NB4 (cell line): ENCODE results near the gene EPSTI1.

Experiments used
- DNase-seq: peaks from one replicate; pipeline ENCODE4 v3.0.0; 2010; ENCODE audit warnings: low read depth
- H3K4me3 ChIP-seq: one replicate; pipeline ENCODE4 v1.5.1; 2011; ENCODE audit warnings: mild to moderate bottlenecking, low read depth, low read length, moderate library complexity
- CTCF ChIP-seq: IDR thresholded peaks from one replicate; pipeline ENCODE4 v1.5.1; 2012; ENCODE audit warnings: low read depth, low read length
- MYC ChIP-seq: IDR thresholded peaks from 2 replicates; pipeline ENCODE4 v1.6.1; 2011; ENCODE audit warnings: low read depth, low read length
- POLR2A ChIP-seq: IDR thresholded peaks from 2 replicates; pipeline ENCODE4 v1.6.1; 2011; ENCODE audit warnings: mild to moderate bottlenecking; ENCODE audit not compliant: insufficient read length; ENCODE audit errors: extremely low read depth
- TF ChIP-seq, protein P1 (sequence below): IDR thresholded peaks from 2 replicates; pipeline ENCODE4 v1.6.1; 2011; ENCODE audit warnings: low read depth, low read length

The EPSTI1 gene

GRCh38 chr13:42883142-42883541 lies 108.9 kb downstream of the EPSTI1 start:
- DNase-seq, result no peak
- H3K4me3 ChIP-seq, result no peak overlapping the region
- TF ChIP-seq CTCF, result no peak
- TF ChIP-seq, protein P1, sequence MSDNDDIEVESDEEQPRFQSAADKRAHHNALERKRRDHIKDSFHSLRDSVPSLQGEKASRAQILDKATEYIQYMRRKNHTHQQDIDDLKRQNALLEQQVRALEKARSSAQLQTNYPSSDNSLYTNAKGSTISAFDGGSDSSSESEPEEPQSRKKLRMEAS, result no peak
- TF ChIP-seq POLR2A, result no peak
- TF ChIP-seq MYC, result no peak

GRCh38 chr13:42880056-42880605 lies 111.9 kb downstream of the EPSTI1 start:
- TF ChIP-seq, protein P1, result no peak
- TF ChIP-seq CTCF (no peak), POLR2A (no peak), MYC (no peak)
- DNase-seq, result no peak
- no peak overlapping the region for H3K4me3 ChIP-seq

DNA sequence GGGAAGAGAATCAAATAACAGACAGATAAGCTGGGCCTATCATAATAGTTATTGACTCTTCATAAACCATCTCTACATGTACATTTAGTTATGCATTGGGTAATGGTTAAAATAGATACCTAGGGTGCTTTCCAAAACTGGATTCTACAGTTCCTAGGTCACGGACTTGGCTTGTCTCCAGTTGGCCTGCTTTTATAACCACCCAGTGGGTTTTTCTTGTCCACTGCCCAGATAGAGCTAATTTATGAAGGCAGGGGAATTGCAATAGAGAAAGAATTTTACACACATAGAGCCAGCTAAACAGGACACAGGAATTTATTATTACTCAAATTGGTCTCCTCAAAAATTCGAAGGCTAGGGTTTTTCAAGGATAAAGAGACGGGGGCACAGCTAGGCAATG lies 113.3 kb downstream of the EPSTI1 start:
- no peak overlapping the region for H3K4me3 ChIP-seq
- TF ChIP-seq, protein P1, result no peak
- no peak for TF ChIP-seq POLR2A
- TF ChIP-seq MYC, result no peak
- no peak for TF ChIP-seq CTCF
- no peak for DNase-seq

DNA sequence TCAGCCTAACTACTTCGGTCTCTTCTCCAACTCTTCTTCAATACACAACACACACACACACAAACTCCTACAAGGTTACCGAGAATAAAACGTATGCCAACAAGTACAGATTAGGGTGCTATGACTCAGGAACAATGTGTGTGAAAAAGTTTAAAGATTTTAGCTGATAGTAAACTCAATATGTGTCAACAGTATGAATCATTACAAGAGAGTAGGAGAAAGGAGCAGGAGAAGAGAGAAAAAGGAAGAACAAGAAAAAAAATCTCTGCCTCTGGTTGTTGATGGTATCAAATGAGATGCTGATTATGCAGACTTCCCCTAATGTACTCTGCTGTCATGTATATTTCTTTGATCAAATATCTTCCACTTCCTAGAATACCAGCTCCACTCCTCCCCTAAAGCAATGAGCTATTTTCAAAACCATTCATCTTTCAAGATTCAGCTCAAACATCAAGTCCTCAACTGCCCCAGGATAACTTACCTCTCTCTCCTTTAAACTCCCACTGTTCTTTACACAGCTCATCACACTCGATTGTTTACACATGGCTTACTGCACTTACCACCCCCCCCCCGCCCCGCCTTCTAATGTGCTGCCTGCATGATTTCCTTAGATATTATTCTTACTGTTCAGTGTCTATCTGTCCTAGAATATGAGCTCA lies 115.0 kb downstream of the EPSTI1 start:
- DNase-seq, result no peak
- H3K4me3 ChIP-seq, result no peak overlapping the region
- no peak for TF ChIP-seq MYC
- TF ChIP-seq CTCF, result no peak
- TF ChIP-seq, protein P1, result no peak
- no peak for TF ChIP-seq POLR2A

GRCh38 chr13:42876270-42876714 lies 115.7 kb downstream of the EPSTI1 start:
- DNase-seq, result no peak
- TF ChIP-seq, protein P1, result no peak
- TF ChIP-seq CTCF, result no peak
- no peak for TF ChIP-seq POLR2A
- TF ChIP-seq MYC, result no peak
- H3K4me3 ChIP-seq, result no peak overlapping the region
